Glomerular endothelial cell (primary cell): ENCODE results near the gene LUC7L. TPM values are rescaled to one million over a fixed set of nuclear protein-coding genes. Genes with fewer than 3 reads are reported as not detected.
"Not testable (repeated sequence)": the region's sequence is repeated elsewhere in the genome, so short reads cannot be mapped to it uniquely, and the experiment has no call there.

ENCODE experiments used
- DNase-seq: peaks from one replicate; pipeline ENCODE4 v3.0.0-alpha.2; 2011; ENCODE audit warnings: low read depth, low spot score; ENCODE audit errors: extremely low read depth
- total RNA-seq: library from RNA; depleted of rRNA; stranded (reverse); fragments of >200 nt; gene quantifications from 2 replicates; pipeline ENCODE4 v1.2.3, GENCODE V29; 2015

LUC7L gene
- total RNA-seq, 1 donor from 2014 or later = 85.6 TPM

DNA sequence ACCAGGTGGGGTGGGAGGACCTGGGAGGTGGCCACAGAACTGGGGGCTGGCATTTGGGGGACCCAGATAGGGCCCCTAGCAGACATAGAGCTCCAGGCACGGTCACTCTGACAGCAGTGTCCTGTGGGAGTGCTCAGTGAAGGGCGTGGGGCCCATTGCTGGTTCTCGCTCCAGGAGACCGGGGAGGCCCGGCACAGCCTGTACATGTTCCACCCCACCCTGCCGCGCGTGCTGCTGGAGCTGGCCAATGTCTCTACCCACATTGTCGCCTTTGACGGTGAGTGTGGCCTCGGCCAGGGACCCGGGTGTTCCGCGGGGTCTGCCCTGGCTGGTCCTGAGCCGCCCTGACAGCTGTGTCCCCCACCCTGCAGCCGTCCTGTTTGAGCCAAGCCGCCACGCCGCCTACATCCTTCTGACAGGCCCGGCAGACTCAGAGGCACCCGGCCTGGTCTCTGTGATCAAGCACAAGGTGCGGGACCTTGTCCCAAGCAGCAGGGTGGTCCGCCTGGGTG is 35.2 kb upstream of the LUC7L start:
- DNase-seq = no peak

DNA sequence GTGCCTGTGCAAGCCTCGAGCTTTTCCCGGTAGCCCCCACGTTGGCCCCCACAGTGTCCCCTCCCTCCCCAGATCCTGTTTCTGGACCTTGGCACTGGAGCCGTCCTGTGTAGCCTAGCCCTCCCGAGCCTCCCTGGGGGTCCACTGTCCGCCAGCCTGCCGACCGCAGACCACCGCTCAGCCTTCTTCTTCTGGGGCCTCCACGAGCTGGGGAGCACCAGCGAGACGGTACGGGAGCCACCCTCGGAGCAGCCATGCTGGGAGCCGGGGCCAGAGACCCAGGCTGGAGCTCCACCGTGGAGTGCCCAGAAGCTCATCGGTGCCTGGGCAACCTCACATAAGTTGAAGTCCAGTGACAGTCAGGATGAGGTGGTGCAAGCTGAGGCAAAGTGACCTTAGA is 34.7 kb upstream of the LUC7L start:
- no peak for DNase-seq

- no peak for DNase-seq
Measured at GRCh38 chr16:263182-263774, 34.0 kb upstream of the LUC7L start.

DNA sequence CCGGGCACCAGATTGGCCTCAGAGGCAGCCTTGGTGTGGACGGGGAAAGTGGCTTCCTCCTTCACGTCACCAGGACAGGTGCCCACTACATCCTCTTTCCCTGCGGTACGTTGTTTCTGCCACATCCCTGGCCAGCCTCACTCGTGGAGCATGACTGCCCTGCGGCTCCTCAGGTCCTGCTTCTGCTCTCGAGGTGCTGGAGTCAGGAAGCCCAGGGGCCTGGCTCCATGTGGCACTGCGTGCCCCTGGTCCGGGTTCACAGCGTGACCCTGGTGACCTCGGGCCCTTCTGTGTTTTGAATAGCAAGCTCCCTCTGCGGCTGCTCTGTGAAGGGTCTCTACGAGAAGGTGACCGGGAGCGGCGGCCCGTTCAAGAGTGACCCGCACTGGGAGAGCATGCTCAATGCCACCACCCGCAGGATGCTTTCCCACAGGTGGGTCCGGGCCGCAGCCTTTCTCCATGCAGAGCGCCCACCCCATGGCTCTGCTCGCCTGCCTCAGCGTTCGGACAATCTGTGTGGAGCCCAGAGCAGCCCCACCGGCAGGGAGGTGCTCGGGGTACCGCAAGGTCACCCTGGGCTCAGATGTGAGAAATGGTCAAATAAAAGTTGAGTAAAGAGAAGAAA is 33.0 kb upstream of the LUC7L start:
- no peak for DNase-seq

- DNase-seq = no peak
Measured at GRCh38 chr16:261031-261691, 31.9 kb upstream of the LUC7L start.

DNA sequence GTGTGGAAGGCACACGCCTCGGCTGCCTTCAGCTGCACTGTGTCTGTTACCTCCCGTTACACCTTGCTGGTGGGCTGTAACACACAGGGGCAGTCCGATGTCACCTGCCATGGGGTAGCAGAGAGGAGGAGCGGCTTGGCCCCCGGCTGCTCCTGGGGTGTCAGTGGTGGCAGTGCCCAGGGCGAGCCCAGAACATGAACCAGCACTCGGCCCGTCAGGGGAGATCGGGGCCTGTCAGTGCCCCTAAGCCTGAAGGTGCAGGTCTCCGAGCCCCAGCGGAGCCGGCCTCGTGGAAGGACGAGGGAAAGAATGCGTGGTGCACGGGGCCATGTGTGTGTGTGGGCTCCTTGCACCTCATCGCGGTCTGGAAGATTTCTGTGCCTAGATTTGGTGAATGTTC is 31.1 kb upstream of the LUC7L start:
- no peak for DNase-seq

GRCh38 chr16:259814-260253 is 30.6 kb upstream of the LUC7L start:
- no peak for DNase-seq

- no peak for DNase-seq
Measured at GRCh38 chr16:259226-259625, 30.0 kb upstream of the LUC7L start.

DNA sequence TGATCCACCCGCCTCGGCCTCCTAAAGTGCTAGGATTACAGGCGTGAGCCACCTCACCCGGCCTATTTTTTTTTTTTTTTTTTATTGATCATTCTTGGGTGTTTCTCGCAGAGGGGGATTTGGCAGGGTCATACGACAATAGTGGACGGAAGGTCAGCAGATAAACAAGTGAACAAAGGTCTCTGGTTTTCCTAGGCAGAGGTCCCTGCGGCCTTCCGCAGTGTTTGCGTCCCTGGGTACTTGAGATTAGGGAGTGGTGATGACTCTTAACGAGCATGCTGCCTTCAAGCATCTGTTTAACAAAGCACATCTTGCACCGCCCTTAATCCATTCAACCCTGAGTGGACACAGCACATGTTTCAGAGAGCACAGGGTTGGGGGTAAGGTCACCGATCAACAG is 28.8 kb upstream of the LUC7L start:
- not testable (repeated sequence) for DNase-seq

- DNase-seq = no peak
Measured at GRCh38 chr16:255183-255582, 25.9 kb upstream of the LUC7L start.

- DNase-seq = no peak
Measured at GRCh38 chr16:254461-254860, 25.2 kb upstream of the LUC7L start.

- no peak for DNase-seq
Measured at GRCh38 chr16:253833-254232, 24.6 kb upstream of the LUC7L start.

DNA sequence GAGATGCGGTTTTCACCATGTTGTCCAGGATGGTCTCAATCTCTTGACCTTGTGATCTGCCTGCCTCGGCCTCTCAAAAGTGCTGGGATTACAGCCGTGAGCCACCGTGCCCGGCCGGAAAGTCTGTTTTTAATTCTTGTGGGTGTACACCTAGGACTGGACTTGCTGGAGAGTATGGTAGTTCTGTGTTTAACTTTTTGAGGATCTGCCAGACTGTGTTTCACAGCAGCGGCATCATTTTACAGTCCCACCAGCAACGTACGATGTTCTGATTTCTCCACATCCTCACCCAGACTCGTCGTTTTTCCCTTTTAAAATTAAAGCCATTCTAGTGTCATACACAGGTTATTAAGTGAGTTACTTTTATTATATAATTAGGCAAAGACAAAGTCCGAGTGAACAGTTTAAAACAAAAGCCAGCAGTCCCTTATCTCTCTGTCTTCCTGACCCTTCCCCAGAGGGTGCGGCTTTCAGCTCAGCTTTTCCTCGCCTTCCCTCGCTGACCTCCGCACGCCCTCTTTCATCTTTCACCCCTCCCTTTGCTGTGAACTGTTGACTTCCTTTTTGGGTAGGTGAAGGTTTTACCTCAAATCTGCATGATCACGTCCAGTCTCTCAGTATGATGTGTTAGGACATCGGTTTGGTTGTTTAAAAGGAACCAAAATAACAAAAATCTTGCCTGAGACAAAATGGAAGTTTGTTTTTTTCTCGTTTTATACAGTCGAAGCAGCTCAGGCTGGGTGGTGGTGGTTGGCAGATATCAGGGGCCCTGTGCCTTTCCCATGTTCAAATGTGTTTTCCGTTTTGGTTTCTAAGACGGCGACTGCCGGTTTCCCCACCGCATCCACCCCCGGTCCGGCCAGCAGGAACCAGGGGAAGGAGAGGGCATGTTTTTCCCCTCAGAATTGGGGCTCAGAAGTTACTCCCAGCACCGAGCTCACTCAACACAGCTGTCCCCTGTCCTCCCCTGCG is 23.4 kb upstream of the LUC7L start:
- DNase-seq = no peak

DNA sequence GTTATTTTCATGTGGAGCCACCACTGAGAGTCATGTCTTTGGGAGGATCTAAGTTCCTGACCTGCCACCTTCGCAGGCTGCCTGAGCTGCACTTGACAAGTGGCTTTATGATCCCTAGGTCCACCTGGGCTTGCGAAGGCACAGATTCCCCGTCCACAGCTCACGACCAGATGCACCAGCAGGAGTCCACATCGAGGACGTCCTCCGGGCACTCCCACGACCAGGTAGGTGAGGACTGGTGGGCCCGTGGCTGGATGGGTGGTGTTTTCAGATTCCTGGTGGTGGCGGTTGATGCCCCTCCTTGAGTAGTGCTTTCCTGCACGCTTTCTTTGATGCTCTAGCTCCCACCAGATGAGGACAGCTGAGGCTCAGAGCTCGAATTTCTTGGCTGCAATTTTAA is 20.2 kb upstream of the LUC7L start:
- no peak for DNase-seq

- no peak for DNase-seq
Measured at GRCh38 chr16:247027-247426, 17.8 kb upstream of the LUC7L start.

DNA sequence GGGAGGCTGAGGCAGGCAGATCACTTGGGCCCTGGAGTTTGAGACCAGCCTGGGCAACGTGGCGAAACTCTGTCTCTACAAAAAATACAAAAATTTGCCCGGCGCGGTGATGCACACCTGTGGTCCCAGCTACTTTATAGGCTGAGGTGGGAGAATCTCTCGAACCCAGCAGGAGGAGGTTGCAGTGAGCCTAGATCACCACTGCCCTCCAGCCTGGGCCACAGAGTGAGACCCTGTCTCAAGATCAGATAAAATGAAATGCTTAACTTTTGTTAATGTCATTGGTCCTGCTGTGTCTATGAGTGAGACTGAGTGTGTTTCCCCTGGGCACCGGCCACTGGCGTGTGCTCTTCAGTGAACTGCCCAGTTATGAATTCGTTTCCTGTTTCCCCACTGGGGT is 15.9 kb upstream of the LUC7L start:
- no peak for DNase-seq

GRCh38 chr16:243348-243747 is 14.1 kb upstream of the LUC7L start:
- DNase-seq = no peak

GRCh38 chr16:242281-242680 is 13.0 kb upstream of the LUC7L start:
- no peak for DNase-seq

DNA sequence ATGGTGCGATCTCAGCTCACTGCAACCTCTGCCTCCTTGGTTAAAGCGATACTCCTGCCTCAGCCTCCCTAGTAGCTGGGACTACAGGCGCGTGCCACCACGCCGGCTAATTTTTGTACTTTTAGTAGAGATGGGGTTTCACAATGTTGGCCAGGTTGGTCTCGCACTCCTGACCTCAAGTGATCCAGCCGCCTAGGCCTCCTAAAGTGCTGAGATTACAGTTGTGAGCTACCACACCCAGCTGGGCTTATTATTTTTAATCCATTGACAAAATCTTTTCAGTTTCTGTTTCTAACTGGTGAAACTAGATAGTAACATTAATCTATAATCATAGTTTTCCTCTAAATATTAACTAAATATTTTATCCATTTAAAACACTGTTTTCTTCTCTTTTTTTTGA is 11.3 kb upstream of the LUC7L start:
- no peak for DNase-seq

DNA sequence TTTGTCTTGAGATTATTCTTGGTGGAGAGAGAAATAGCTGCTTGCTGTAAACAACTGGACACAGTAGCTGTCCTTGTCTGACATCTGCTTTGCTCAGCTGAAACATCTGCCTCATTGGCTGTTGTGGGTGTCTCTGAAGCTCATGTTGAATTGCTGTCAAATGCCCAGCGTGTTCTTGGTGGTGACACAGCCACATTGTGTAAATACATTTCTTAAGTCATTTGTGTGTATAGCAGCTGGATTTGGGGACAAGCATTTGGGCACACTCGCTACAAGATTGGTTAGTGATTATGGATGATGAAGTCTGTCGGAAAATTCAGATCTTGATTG is 10.7 kb upstream of the LUC7L start:
- DNase-seq = no peak
